ENCODE measurements around the gene MAPK10. TPM values are rescaled to one million over a fixed set of nuclear protein-coding genes. Genes with fewer than 3 reads are reported as not detected.

The MAPK10 gene
- total RNA-seq, 2 experiments from 2014 or later = not detected

DNA sequence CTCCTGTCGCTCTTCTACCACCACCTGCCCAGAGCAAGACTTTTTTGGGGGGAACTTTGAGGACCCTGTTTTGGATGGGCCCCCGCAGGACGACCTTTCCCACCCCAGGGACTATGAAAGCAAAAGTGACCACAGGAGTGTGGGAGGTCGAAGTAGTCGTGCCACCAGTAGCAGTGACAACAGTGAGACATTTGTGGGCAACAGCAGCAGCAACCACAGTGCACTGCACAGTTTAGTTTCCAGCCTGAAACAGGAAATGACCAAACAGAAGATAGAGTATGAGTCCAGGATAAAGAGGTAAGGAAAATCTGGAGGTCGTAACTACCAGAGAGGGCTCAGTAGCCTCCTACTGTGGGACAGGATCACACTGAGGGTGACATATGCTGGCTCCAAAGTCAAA lies 364.5 kb downstream of the MAPK10 start:
- ChIA-PET POLR2A (interaction anchor here (0.6 kb wide), 1 partner anchor 195 kb away, joined by 3 read pairs; no protein-coding TSS in a partner anchor), CTCF (no interaction called here)
- intact Hi-C loops (cut with micrococcal nuclease) = no loop called here
- Mint-ChIP-seq H3K9me3 (no peaks in the 10 kb centered on the region), H3K4me1 (ENCODE audit: low read depth) (peaks cover 5% of the 10 kb centered on the region), H3K4me3 (no peak overlapping the region), H3K27ac (no peak overlapping the region), H3K36me3 (ENCODE audit: low read depth) (no peaks in the 10 kb centered on the region), H3K27me3 (no peaks in the 10 kb centered on the region)
- ATAC-seq (peak; percentile 69), DNase-seq (peak; percentile 32)
- TF ChIP-seq, protein P1, sequence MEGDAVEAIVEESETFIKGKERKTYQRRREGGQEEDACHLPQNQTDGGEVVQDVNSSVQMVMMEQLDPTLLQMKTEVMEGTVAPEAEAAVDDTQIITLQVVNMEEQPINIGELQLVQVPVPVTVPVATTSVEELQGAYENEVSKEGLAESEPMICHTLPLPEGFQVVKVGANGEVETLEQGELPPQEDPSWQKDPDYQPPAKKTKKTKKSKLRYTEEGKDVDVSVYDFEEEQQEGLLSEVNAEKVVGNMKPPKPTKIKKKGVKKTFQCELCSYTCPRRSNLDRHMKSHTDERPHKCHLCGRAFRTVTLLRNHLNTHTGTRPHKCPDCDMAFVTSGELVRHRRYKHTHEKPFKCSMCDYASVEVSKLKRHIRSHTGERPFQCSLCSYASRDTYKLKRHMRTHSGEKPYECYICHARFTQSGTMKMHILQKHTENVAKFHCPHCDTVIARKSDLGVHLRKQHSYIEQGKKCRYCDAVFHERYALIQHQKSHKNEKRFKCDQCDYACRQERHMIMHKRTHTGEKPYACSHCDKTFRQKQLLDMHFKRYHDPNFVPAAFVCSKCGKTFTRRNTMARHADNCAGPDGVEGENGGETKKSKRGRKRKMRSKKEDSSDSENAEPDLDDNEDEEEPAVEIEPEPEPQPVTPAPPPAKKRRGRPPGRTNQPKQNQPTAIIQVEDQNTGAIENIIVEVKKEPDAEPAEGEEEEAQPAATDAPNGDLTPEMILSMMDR (IDR thresholded peaks at IDR 0.05) = no peak

DNA sequence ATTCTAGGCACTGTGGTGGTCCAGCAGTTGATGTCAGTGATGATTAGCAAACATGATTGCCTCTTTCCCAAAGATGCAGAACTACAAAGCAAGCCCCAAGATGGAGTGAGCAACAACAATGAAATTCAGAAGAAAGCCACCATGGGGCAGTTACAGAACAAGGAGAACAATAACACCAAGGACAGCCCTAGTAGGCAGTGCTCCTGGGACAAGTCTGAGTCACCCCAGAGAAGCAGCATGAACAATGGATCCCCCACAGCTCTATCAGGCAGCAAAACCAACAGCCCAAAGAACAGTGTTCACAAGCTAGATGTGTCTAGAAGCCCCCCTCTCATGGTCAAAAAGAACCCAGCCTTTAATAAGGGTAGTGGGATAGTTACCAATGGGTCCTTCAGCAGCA lies 365.3 kb downstream of the MAPK10 start:
- DNase-seq (no peak), ATAC-seq (no peak)
- Mint-ChIP-seq H3K27me3 (no peaks in the 10 kb centered on the region), H3K9me3 (no peaks in the 10 kb centered on the region), H3K27ac (no peak overlapping the region), H3K36me3 (ENCODE audit: low read depth) (no peaks in the 10 kb centered on the region), H3K4me3 (no peak overlapping the region), H3K4me1 (ENCODE audit: low read depth) (peaks cover 5% of the 10 kb centered on the region)
- intact Hi-C loops (cut with micrococcal nuclease) = no loop called here
- CTCF ChIA-PET = no interaction called here
- POLR2A ChIA-PET = no interaction called here
- TF ChIP-seq, protein P1 (IDR thresholded peaks at IDR 0.05) = no peak

DNA sequence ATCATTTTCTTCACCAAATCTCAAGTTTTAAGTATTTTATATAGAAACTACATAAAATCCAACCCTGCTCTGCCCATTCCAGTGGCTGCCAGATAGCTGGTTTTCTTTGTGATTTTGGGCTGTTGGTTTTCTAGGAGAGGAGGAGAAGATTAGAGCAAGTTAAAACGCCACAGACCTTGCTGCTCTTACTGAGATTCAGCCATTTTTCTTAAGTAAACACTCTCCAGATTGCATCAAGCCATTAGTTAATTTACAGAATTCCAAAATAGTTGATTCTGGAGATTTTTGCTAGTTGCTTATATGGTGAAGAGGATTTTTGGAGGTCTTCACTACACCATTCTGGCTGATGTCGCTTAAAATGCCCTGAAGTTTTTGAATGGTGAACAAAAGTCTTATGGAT lies 366.2 kb downstream of the MAPK10 start:
- no peak overlapping the region for H3K27ac Mint-ChIP-seq
- no peak overlapping the region for H3K4me3 Mint-ChIP-seq
- ATAC-seq (no peak), DNase-seq (no peak)
- TF ChIP-seq, protein P1 (IDR thresholded peaks at IDR 0.05) = no peak
- no peaks in the 10 kb centered on the region for H3K9me3 Mint-ChIP-seq
- peaks cover 5% of the 10 kb centered on the region for H3K4me1 Mint-ChIP-seq (ENCODE audit: low read depth)
- CTCF ChIA-PET = interaction anchor here (1.1 kb wide), 1 partner anchor 51 kb away, joined by 3 read pairs; no protein-coding TSS in a partner anchor
- POLR2A ChIA-PET = no interaction called here
- no peaks in the 10 kb centered on the region for H3K27me3 Mint-ChIP-seq
- intact Hi-C loops (cut with micrococcal nuclease) = no loop called here
- H3K36me3 Mint-ChIP-seq (ENCODE audit: low read depth) = no peaks in the 10 kb centered on the region

DNA sequence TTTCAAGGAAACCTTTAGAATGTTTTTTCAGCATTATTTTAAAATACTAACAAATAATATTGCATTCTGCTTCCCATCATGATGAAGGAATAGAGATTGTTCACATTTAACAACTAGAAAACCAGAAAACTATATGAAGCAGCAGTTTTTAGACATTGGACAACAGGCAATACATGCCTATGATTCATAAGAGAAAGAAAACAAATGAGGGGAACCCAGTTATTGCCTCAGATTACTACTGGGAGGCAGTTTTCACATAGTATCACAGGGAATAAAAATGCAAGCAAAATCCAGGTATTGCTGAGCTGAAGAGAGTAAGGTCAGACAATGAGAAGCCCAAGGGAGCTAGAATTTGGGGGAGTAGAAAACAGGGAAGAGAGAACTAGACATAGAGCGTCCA lies 373.6 kb downstream of the MAPK10 start:
- ATAC-seq = no peak
- no peaks in the 10 kb centered on the region for H3K36me3 Mint-ChIP-seq (ENCODE audit: low read depth)
- DNase-seq = no peak
- CTCF ChIA-PET = interaction anchor here (1.4 kb wide), 1 partner anchor 18 kb away, joined by 4 read pairs; no protein-coding TSS in a partner anchor
- intact Hi-C loops (cut with micrococcal nuclease) = no loop called here
- no peak overlapping the region for H3K27ac Mint-ChIP-seq
- TF ChIP-seq, protein P1 (IDR thresholded peaks at IDR 0.05) = no peak
- no peaks in the 10 kb centered on the region for H3K4me1 Mint-ChIP-seq (ENCODE audit: low read depth)
- no peaks in the 10 kb centered on the region for H3K9me3 Mint-ChIP-seq
- H3K27me3 Mint-ChIP-seq = no peaks in the 10 kb centered on the region
- H3K4me3 Mint-ChIP-seq = no peak overlapping the region
- POLR2A ChIA-PET = no interaction called here

DNA sequence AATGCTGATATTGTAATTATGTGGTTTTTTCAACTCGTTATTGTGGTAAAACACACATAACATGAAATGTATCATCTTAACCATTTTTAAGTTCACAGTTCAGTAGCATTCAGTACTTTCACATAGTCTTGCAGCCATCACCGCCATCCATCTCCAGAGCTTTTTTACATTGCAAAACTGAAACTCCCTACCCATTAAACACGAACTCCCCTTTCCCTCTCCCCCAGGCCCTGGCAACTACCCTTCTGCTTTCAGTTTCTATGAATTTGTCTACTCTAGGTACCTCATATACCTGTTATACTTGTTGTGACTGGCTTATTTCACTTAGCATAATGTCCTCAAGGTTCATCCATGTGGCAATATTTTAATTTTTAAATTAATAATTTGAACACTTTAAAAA lies 380.6 kb downstream of the MAPK10 start:
- intact Hi-C loops (cut with micrococcal nuclease) = no loop called here
- no peak for ATAC-seq
- POLR2A ChIA-PET = no interaction called here

More for the DNA sequence above, 380.6 kb downstream of the MAPK10 start:
- CTCF ChIA-PET = no interaction called here
- H3K9me3 Mint-ChIP-seq = no peaks in the 10 kb centered on the region
- no peak overlapping the region for H3K4me3 Mint-ChIP-seq
- H3K27me3 Mint-ChIP-seq = no peaks in the 10 kb centered on the region
- H3K36me3 Mint-ChIP-seq (ENCODE audit: low read depth) = no peaks in the 10 kb centered on the region
- no peak for DNase-seq
- H3K27ac Mint-ChIP-seq = no peak overlapping the region
- H3K4me1 Mint-ChIP-seq (ENCODE audit: low read depth) = no peaks in the 10 kb centered on the region
- TF ChIP-seq, protein P1 (IDR thresholded peaks at IDR 0.05) = no peak

Data from activated CD8-positive, alpha-beta T cell treated with anti-CD3 and anti-CD28 coated beads for 36 hours (primary cell).